Mesendoderm (in vitro differentiated cells): ENCODE data around the gene SERPINB11. TPM values are rescaled to one million over a fixed set of nuclear protein-coding genes. Genes with fewer than 3 reads are reported as not detected.
"Not testable (repeated sequence)": the region's sequence is repeated elsewhere in the genome, so short reads cannot be mapped to it uniquely, and the experiment has no call there.

ENCODE experiments used
- DNase-seq: peaks from one replicate; pipeline ENCODE4 v3.0.0; 2013
- H2AK5ac ChIP-seq: 2 replicates; pipeline ENCODE4 v1.6.1; 2013; ENCODE audit warnings: low read length, inconsistent platforms
- H2BK120ac ChIP-seq: 2 replicates; pipeline ENCODE4 v1.6.1; 2013; ENCODE audit warnings: low read depth, mild to moderate bottlenecking, low read length, moderate library complexity, mixed read lengths
- H2BK15ac ChIP-seq: replicated peaks from 2 replicates; pipeline ENCODE4 v1.6.1; 2013; ENCODE audit warnings: low read depth, mild to moderate bottlenecking, moderate library complexity
- H2BK5ac ChIP-seq: 2 replicates; pipeline ENCODE4 v1.6.1; 2013; ENCODE audit warnings: low read length, inconsistent platforms
- H3K18ac ChIP-seq: 2 replicates; pipeline ENCODE4 v1.6.1; 2013; ENCODE audit warnings: mild to moderate bottlenecking, low read length, mixed read lengths
- H3K23ac ChIP-seq: one replicate; pipeline ENCODE4 v1.6.1; 2013; ENCODE audit warnings: low read length
- H3K27ac ChIP-seq: 2 replicates; pipeline ENCODE4 v1.5.1; 2013; ENCODE audit warnings: low read depth, mild to moderate bottlenecking, inconsistent platforms, low read length, moderate library complexity
- H3K27me3 ChIP-seq: 2 replicates; pipeline ENCODE4 v1.6.1; 2013; ENCODE audit warnings: low read length, control low read depth, mild to moderate bottlenecking, inconsistent platforms; ENCODE audit not compliant: insufficient read depth, poor library complexity
- H3K36me3 ChIP-seq: 2 replicates; pipeline ENCODE4 v1.6.1; 2013; ENCODE audit warnings: low read length, inconsistent platforms; ENCODE audit not compliant: control insufficient read depth, insufficient read depth
- H3K4ac ChIP-seq: one replicate; pipeline ENCODE4 v1.6.1; 2013; ENCODE audit warnings: low read depth, mild to moderate bottlenecking, low read length, moderate library complexity
- H3K4me1 ChIP-seq: 2 replicates; pipeline ENCODE4 v1.6.1; 2013; ENCODE audit warnings: low read depth, low read length, inconsistent platforms; ENCODE audit not compliant: control insufficient read depth
- H3K4me2 ChIP-seq: 2 replicates; pipeline ENCODE4 v1.6.1; 2013; ENCODE audit warnings: low read length
- H3K4me3 ChIP-seq: 2 replicates; pipeline ENCODE4 v1.5.1; 2013; ENCODE audit warnings: mild to moderate bottlenecking, low read length
- H3K56ac ChIP-seq: one replicate; pipeline ENCODE4 v1.6.1; 2013; ENCODE audit warnings: low read length
- H3K79me1 ChIP-seq: 2 replicates; pipeline ENCODE4 v1.6.1; 2013; ENCODE audit warnings: low read length, inconsistent platforms
- H3K79me2 ChIP-seq: 2 replicates; pipeline ENCODE4 v1.6.1; 2013; ENCODE audit warnings: mild to moderate bottlenecking, low read length; ENCODE audit not compliant: control insufficient read depth, insufficient read depth
- H3K9ac ChIP-seq: 2 replicates; pipeline ENCODE4 v1.6.1; 2013; ENCODE audit warnings: low read length, inconsistent platforms
- H4K5ac ChIP-seq: one replicate; pipeline ENCODE4 v1.6.1; 2013; ENCODE audit warnings: low read length
- H4K8ac ChIP-seq: one replicate; pipeline ENCODE4 v1.6.1; 2013; ENCODE audit warnings: low read depth, mild to moderate bottlenecking, control low read depth, low read length, moderate library complexity
- WGBS: extraction: QIAGEN DNeasy Blood & Tissue Kit; methylation state at CpG from one replicate; pipeline ENCODE4 v1.1.7; 2013; ENCODE audit warnings: low lambda C conversion rate, missing lambda C conversion rate; ENCODE audit not compliant: insufficient coverage; ENCODE audit errors: extremely low coverage; 5-methylcytosine and 5-hydroxymethylcytosine counted together
- polyA plus RNA-seq, 2 experiments: library from polyadenylated mRNA; stranded (reverse); fragments of 200-250 nt; gene quantifications; one replicate each; pipeline ENCODE4 v1.2.3, GENCODE V29; 2013

Gene SERPINB11
- polyA plus RNA-seq (2013, experiment 1 of 2): 0.01 TPM
- 0.08 TPM for polyA plus RNA-seq (2013, experiment 2 of 2)

DNA sequence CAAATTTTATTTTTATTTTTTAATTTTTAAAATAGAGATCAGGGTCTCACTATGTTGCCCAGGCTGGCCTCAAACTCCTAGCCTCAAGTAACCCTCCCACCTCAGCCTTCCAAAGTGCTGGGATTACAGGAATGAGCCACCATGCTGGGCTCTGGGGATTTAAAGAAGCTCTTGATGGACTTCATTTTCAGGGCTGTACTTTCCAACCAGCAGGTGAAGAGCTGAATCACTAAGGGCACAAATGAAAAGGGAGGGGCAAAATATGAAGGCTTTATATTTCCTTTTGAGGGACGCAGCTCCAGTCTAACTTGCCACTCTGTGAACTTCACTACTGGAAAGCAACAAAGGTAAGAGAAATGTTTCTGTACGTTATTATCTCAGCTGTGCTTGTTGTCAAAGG, at the start of gene SERPINB11:
Gene SERPINB11, plus strand, starts transcription at position 301 of the 400 bp plus-strand sequence. CDS start 7,234 bp downstream, outside the sequence.
- Histone ChIP-seq H4K5ac (no peak within 1 kb of the TSS), H2BK120ac (no peak within 1 kb of the TSS), H2BK5ac (no peak within 1 kb of the TSS), H3K18ac (no peak within 1 kb of the TSS), H3K79me1 (no peaks in the 10 kb centered on the region), H3K4me1 (no peaks in the 10 kb centered on the region), H4K8ac (no peak within 1 kb of the TSS), H3K27ac (no peak within 1 kb of the TSS), H3K27me3 (no peaks in the 10 kb centered on the region), H3K9ac (no peak within 1 kb of the TSS), H3K79me2 (no peaks in the 10 kb centered on the region), H3K4ac (peak within 1 kb of the TSS; percentile 16), H2BK15ac (no peak within 1 kb of the TSS), H3K36me3 (no peaks in the 10 kb centered on the region), H3K56ac (no peak within 1 kb of the TSS), H3K4me2 (no peak within 1 kb of the TSS), H3K23ac (no peak within 1 kb of the TSS), H3K4me3 (no peak within 1 kb of the TSS), H2AK5ac (no peak within 1 kb of the TSS)
- WGBS: no CpG with 5 or more reads among the region's 2 CpGs
- no peak for DNase-seq

GRCh38 chr18:63658920-63659319, 43.8 kb upstream of the SERPINB11 start:
- DNase-seq, H3K79me1 ChIP-seq, H2BK5ac ChIP-seq, H2BK15ac ChIP-seq, H3K4me1 ChIP-seq, H3K27me3 ChIP-seq, H3K4ac ChIP-seq, H4K5ac ChIP-seq, H3K79me2 ChIP-seq, H2BK120ac ChIP-seq, H3K23ac ChIP-seq, H4K8ac ChIP-seq, H3K18ac ChIP-seq, H3K56ac ChIP-seq, H3K9ac ChIP-seq, H3K4me2 ChIP-seq, H3K27ac ChIP-seq, H3K36me3 ChIP-seq, H3K4me3 ChIP-seq, H2AK5ac ChIP-seq: not testable (repeated sequence)
- no CpG with 5 or more reads among the region's 4 CpGs for WGBS

- not testable (repeated sequence) for H3K36me3 ChIP-seq, H2AK5ac ChIP-seq, H2BK5ac ChIP-seq, H3K4me3 ChIP-seq, H3K4me2 ChIP-seq, H3K18ac ChIP-seq, H3K27me3 ChIP-seq, H4K8ac ChIP-seq, DNase-seq, H2BK120ac ChIP-seq, H3K4me1 ChIP-seq, H3K79me1 ChIP-seq, H3K9ac ChIP-seq, H3K4ac ChIP-seq, H3K79me2 ChIP-seq, H4K5ac ChIP-seq, H2BK15ac ChIP-seq, H3K56ac ChIP-seq, H3K23ac ChIP-seq
- WGBS: no CpG with 5 or more reads among the region's 3 CpGs
- peak within 1 kb of the TSS; percentile 28 for H3K27ac ChIP-seq
Observed at GRCh38 chr18:63661750-63662149, 41.0 kb upstream of the SERPINB11 start, which contains the start of gene SERPINB3. Gene SERPINB3, minus strand, starts transcription at chr18:63661893. Its CDS starts 677 bp downstream, at chr18:63661216.

DNA sequence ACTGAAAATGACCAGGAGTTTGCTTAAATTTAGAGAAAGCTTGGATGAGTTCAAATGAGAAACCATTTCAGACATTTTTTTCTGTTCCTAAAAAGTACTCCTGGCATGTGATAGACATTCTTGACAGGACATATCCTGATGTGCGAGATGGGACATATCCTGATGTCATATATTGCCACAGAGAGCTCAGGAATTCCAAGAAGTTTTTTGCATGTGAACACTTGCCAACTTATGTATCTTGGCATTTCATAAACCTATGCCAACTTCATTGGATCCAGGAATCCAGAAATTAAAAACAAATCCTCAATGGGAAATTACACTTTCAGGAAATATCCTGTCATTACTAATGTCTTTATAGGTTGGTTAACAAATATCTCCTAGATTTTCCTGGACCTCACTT, 38.2 kb upstream of the SERPINB11 start:
- H2BK5ac ChIP-seq: no peak overlapping the region
- H3K36me3 ChIP-seq: no peaks in the 10 kb centered on the region
- no CpG with 5 or more reads among the region's 1 CpG for WGBS
- H3K23ac ChIP-seq: no peak overlapping the region
- no peaks in the 10 kb centered on the region for H3K79me2 ChIP-seq
- H3K27ac ChIP-seq: no peak overlapping the region
- no peak overlapping the region for H3K4me2 ChIP-seq
- H2AK5ac ChIP-seq: no peak overlapping the region
- no peak overlapping the region for H4K8ac ChIP-seq
- no peak overlapping the region for H3K4ac ChIP-seq
- H2BK120ac ChIP-seq: no peak overlapping the region
- no peaks in the 10 kb centered on the region for H3K79me1 ChIP-seq
- H2BK15ac ChIP-seq: no peak overlapping the region
- H3K4me1 ChIP-seq: no peaks in the 10 kb centered on the region
- H3K9ac ChIP-seq: no peak overlapping the region
- H3K18ac ChIP-seq: no peak overlapping the region
- no peaks in the 10 kb centered on the region for H3K27me3 ChIP-seq
- no peak overlapping the region for H3K4me3 ChIP-seq
- no peak overlapping the region for H4K5ac ChIP-seq
- DNase-seq: no peak
- H3K56ac ChIP-seq: no peak overlapping the region

GRCh38 chr18:63676526-63677323, 26.0 kb upstream of the SERPINB11 start:
- Histone ChIP-seq H3K4me1 (no peaks in the 10 kb centered on the region), H4K5ac (no peak overlapping the region), H4K8ac (no peak overlapping the region), H3K36me3 (no peaks in the 10 kb centered on the region), H3K79me2 (no peaks in the 10 kb centered on the region), H3K23ac (no peak overlapping the region), H3K18ac (no peak overlapping the region), H3K4me2 (no peak overlapping the region), H3K79me1 (no peaks in the 10 kb centered on the region), H3K27ac (no peak overlapping the region), H3K4me3 (no peak overlapping the region), H2BK120ac (no peak overlapping the region), H3K9ac (no peak overlapping the region), H2AK5ac (no peak overlapping the region), H3K56ac (no peak overlapping the region), H3K4ac (no peak overlapping the region), H3K27me3 (no peaks in the 10 kb centered on the region), H2BK5ac (no peak overlapping the region), H2BK15ac (no peak overlapping the region)
- WGBS: no CpG with 5 or more reads among the region's 5 CpGs
- peak; percentile 71 for DNase-seq
